HG03159 (cell line): ENCODE data around the gene P2RX7.

Experiments used
- ATAC-seq: cut with Tn5 transposase; IDR thresholded peaks from one replicate; pipeline ENCODE4 v1.9.1; 2021; ENCODE audit warnings: mild to moderate bottlenecking, moderate library complexity; ENCODE audit not compliant: unreplicated experiment

P2RX7 gene

DNA sequence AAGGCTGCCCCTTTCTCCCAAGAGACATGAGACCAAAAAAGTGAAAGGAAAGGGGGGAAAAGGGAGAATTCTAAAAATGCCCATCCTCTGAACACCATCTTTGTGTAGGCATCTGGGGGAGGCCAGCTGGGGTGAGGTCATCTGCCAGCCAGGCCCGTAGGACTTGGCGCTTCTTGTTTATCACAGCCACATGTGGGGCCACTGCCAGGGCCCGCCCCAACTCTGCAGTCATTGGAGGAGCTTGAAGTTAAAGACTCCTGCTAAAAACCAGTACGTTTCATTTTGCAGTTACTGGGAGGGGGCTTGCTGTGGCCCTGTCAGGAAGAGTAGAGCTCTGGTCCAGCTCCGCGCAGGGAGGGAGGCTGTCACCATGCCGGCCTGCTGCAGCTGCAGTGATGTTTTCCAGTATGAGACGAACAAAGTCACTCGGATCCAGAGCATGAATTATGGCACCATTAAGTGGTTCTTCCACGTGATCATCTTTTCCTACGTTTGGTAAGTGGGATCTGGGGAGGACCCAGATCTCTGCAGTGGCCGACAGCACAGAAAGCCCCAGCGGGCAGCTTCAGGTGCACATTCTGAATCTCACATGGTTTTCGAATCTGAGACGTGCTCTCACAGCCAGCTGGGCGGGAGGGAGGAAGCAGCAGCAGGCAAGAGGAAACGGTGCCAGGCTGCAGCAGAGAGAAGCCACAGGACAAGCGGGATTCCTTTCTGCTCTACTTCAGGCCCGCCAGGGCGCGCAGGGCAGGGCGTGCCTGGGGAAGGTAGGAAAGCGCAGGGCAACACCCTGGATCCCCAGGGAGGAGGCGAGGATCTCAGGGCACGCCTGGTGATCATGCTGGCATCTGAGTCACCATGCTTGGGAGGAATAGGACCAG lies at the start of gene P2RX7:
TSS of gene P2RX7 (plus strand) at position 276 of the 881 bp plus-strand sequence. CDS start at position 371, 95 bp downstream.
- ATAC-seq: no peak

- ATAC-seq: no peak
Observed at GRCh38 chr12:121084229-121084628, 48.4 kb upstream of the P2RX7 start.

GRCh38 chr12:121085069-121085468 lies 47.6 kb upstream of the P2RX7 start:
- no peak for ATAC-seq

DNA sequence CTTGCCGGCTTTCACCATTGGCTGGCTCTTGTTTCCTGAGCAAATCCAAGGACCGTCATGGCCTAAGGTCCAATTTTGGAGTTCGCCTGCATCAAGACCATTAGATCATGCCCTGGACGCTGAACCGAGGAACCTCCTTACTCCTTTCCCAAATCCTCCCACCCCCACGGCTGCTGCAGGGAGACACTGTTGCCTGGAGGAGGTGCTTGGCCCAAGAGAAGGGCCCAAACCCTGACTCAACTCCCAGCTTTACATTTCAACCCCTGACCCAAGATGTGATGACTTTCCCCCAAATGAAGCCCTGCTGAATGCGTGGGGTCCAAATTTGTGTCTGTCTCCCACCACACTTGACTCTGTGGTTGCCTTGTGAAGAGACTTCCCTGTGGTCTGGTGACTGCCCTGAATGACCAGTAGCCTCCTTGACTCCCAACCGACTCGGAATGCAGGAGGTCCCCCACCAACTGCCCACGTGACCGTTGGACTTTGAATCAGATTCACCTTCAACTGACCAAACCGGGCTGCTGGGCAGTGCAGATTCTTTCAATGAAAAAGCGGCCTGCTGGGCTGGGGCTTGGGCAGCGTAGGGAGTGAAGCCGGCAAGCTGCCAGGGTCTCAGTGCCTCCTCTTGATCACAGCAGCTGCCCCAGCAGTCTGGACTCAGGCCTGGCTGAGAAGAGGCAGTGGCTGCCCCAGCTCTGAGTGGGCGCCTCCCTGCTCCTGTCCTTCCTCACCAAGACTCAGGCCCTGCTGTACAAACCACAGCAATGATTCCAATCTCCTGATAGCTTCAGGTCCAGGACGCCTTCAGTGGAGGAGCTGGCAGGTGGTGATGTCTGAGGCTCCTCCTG lies 46.9 kb upstream of the P2RX7 start:
- ATAC-seq: no peak

- no peak for ATAC-seq
Observed at GRCh38 chr12:121086781-121087295, 45.8 kb upstream of the P2RX7 start.

DNA sequence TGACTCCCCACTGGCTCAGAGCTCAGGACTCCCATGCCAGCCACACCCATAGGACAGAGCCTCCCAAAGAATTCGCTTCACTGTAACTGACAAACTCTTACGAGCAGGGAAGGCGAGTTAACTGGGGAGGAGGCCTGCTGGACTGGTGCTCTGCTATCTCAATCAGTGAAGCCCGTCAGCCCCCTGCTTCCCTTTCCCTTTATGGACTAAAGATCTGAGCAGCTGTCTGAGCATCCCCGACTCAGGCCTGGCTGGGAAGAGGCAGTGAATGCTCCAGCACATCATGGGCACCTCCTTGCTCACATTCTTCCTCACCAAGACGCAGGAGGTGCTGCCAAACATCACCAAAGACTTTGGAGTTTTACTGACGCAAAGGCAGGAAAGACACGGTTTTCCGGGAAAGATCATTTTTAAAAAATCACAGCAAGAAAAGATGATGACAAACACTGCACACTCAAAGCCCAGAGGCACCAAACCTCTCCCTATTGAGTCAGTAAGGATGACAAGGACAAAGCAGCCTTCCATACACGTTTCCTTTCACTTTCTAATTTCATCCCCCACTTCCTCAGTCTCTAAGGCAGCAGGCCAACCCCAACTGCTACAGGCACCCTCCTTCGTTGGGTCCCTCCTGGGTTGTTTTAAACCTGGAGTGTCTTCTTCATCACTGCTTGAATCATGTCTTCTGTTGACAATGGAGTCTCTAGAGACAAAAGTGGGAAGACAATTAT lies 45.0 kb upstream of the P2RX7 start:
- no peak for ATAC-seq

DNA sequence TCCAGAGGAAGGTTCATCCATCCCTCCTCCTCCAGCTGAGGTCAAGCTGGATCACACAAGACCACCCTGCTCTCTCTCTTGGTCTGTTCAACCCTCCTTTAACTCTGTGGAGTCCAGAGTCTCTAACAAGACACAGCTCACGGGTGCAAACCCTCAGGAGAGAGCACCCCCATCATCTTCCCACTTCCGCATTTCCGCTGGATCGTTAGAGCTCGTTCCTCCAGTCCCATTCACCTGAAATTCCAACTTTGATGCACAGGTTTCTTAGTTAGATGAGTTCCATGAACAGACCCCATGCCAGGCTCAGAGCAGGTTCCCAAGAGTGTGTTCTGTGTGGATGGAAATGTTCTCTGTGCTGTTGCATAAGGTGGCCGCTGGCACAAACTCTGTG lies 44.5 kb upstream of the P2RX7 start:
- no peak for ATAC-seq

DNA sequence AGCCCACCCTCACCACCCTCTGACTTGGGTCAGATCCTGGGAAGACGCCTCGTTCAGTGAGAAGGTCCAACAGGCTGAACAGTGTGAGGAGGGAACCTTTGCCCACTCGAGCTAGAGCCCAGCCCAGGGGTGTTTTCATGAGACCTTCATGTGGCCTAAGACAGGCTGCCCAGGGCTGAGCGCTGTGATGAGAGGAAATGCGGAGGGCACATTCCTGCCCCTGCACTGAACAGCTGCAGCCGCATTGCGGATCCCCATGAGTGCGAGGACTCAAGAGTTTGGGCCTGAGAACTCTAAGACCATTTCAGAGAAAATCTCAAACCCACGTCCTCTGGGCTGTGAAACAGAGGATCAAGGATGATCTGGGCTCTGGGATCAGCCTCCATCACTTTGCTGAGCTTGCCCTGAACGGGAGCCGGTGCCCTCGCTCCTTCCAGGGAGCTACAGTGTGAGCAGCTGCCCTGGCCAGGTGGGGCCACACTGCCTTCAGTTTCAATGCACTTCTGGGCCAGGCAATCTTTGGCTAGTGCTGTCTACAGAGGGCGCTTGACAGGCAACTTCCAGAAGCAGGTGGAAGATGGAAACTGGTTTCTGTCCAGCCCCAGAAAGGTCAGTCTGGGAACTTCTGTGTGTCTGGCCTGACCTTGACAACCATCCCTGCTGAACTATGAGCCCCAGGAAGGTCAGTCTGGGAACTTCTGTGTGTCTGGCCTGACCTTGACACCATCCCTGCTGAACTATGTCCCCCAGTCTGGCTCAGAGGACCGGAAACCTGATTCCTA lies 43.5 kb upstream of the P2RX7 start:
- ATAC-seq: no peak

DNA sequence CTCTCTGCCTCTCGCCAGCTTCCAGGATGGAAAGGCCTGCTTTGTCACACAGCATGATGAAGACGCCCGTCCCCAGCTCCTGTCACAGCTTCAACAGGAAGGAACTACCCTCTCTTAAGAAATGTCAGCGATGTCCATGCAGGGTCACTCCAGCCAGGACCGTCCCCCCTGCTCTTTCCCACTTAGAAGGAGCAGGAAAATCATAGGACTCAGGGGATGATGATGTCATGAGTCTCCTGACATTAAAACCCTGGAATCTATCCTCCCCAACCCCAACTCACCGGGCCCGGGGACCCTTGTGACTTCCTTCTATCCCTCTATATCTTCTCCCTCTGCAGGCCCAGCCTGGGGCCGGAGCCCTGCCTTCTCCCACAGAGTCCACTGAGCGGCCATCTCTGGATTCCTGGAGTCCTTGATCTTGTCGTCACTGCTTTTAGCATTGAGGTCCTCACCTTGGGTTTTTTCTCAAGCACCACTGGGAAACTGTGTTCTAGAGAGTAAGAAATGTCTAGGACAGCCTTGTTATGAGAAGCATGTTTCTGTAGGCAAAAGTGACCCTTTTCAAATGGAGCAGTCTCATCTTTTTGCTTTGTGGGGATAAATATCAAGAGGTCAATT lies 42.8 kb upstream of the P2RX7 start:
- ATAC-seq: no peak

DNA sequence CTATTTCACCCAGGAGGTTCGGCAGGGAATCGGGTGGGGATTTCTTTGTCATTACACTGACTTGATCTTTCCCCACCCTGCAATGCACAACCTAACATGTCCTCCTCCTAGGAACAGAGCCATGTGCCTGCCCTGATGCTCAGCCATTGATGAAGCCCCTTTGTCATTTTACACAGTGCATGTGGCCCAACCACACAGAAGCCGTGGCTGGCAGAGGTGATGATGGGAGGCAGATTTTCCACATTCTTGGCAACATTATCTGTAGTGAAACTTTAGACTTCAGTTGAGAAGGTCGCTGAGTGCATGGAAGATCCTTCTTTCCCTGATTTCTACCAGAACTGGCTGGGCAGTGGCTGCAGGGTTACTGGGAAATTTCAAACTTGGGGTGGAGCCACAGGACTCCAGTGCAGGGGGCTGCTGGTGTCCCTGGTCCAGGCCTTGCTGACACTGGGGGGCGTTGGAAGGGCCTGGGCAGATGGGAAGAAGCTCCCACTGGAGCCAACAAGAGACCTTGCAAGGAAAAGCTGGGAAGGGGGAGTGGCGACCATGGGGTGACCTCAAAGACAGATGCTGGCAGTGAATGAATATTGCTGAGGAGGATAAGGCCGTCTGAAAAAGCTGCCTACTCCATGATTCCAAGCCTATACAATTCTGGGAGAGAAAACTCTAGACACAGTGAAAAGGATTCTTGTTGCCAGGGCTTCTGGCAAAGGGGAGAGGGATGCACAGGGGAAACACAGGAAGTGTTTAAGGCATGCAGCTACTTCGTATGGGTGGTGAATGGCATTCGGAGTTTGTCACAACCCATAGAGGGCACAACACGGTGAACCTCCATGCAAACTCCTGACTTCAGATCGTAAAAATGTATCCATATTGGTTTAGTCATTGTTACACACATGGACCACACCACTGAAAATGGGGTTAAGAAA lies 41.8 kb upstream of the P2RX7 start:
- ATAC-seq: no peak

GRCh38 chr12:121092034-121092433 lies 40.6 kb upstream of the P2RX7 start:
- ATAC-seq: no peak

- no peak for ATAC-seq
Observed at GRCh38 chr12:121093487-121093891, 39.2 kb upstream of the P2RX7 start.

- ATAC-seq: peak; percentile 68
Observed at GRCh38 chr12:121095544-121096198, 37.0 kb upstream of the P2RX7 start.

- no peak for ATAC-seq
Observed at GRCh38 chr12:121096199-121096798, 36.4 kb upstream of the P2RX7 start.

- no peak for ATAC-seq
Observed at GRCh38 chr12:121099779-121100178, 32.9 kb upstream of the P2RX7 start.

DNA sequence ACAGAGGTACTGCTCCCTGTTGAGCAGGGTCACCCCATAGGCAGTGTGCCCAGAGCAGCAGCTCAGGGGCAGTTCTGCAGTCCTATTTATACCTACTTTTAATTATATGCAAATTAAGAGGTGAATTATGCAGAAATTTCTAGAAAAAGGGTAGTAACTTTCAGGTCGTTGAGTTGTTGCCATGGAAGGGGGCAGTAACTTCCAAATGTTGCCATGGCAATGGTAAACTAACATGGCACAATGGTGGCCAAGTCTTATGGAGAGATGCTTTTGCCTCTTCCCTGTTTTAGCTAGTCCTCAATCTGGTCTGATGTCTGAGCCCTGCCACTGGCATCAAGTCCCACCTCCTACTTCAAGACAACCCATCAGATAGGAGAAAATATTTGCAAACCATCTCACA lies 30.4 kb upstream of the P2RX7 start:
- ATAC-seq: no peak

DNA sequence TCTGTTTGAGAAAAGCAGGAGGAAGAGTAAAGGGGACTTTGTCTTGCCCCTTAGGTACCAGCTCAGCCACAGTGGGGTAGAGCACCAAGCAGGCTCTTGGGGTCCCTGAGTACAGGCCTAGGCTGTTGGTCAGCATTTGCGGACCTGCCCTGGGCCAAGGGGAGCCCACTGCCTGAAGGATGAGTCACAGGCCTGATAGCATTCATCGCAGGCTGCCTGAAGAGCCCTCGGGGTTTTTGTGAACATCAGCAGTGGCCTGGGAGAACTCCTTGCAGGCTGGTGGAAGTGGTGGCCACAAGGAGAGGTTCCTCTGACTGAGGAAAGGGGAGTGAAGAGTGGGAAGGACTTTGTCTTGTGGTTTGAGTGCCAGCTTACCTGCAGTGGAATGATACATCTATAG lies 25.0 kb upstream of the P2RX7 start:
- ATAC-seq: no peak

DNA sequence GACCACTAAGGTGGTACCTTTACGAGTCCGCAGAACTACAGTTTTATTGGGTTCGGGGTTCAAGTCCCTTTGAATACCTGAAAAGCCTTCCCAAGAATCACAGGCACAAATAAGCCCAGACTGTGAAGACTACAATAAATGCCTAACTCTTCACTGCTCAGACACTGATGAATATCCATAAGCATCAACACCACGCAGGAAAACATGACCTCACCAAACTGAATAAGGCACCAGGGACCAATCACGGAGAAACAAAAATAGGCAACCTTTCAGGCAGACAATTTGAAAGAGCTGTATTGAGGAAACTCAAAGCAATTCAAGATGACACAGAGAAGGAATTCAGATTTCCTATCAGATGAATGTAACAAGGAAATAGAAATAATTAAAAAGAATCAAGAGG lies 24.2 kb upstream of the P2RX7 start:
- no peak for ATAC-seq
